Neural crest cell (in vitro differentiated cells): ENCODE results near the gene ZDHHC4. TPM values are rescaled to one million over a fixed set of nuclear protein-coding genes. Genes with fewer than 3 reads are reported as not detected.

Source experiments
- DNase-seq: peaks from one replicate; pipeline ENCODE4 v3.0.0; 2021; ENCODE audit warnings: low read depth, mixed read lengths, low spot score
- H3K27ac Mint-ChIP-seq: one replicate; pipeline ENCODE4 v1.8.0; 2021; ENCODE audit warnings: mild to moderate bottlenecking, mixed read lengths; ENCODE audit not compliant: unreplicated experiment
- H3K27me3 Mint-ChIP-seq: 2 replicates; pipeline ENCODE4 v1.8.0; 2021; ENCODE audit warnings: low read depth, mild to moderate bottlenecking, mixed read lengths
- H3K36me3 Mint-ChIP-seq: 2 replicates; pipeline ENCODE4 v1.8.0; 2021; ENCODE audit warnings: low read depth, mild to moderate bottlenecking, mixed read lengths
- H3K4me1 Mint-ChIP-seq: 2 replicates; pipeline ENCODE4 v1.8.0; 2021; ENCODE audit warnings: mixed read lengths
- H3K4me3 Mint-ChIP-seq: one replicate; pipeline ENCODE4 v1.8.0; 2021; ENCODE audit warnings: mild to moderate bottlenecking, mixed read lengths
- H3K9me3 Mint-ChIP-seq: 2 replicates; pipeline ENCODE4 v1.8.0; 2021; ENCODE audit warnings: mixed read lengths
- CTCF ChIP-seq: fragments of 200-600 bp; sonication (generic); conservative IDR thresholded peaks from 2 replicates; pipeline ENCODE4 v1.5.0; 2021; ENCODE audit warnings: antibody characterized with exemption, mild to moderate bottlenecking
- total RNA-seq: library from RNA; stranded (reverse); gene quantifications from 2 replicates; pipeline ENCODE4 v1.2.1, GENCODE V29; 2021

Gene ZDHHC4
- total RNA-seq, 1 donor from 2014 or later: 78.6 TPM

- DNase-seq: no peak
- TF ChIP-seq CTCF: no peak
- H3K27ac Mint-ChIP-seq: no peak overlapping the region
- H3K9me3 Mint-ChIP-seq: no peaks in the 10 kb centered on the region
- H3K27me3 Mint-ChIP-seq: no peaks in the 10 kb centered on the region
- H3K4me3 Mint-ChIP-seq: no peak overlapping the region
- no peaks in the 10 kb centered on the region for H3K4me1 Mint-ChIP-seq
- peaks cover 11% of the 10 kb centered on the region for H3K36me3 Mint-ChIP-seq
Observed at GRCh38 chr7:6606866-6607583, 29.8 kb downstream of the ZDHHC4 start.

GRCh38 chr7:6607651-6608051 is 30.4 kb downstream of the ZDHHC4 start:
- no peak for DNase-seq
- Mint-ChIP-seq H3K36me3 (peaks cover 8% of the 10 kb centered on the region), H3K9me3 (no peaks in the 10 kb centered on the region), H3K4me1 (no peaks in the 10 kb centered on the region), H3K27me3 (peaks cover 2% of the 10 kb centered on the region), H3K4me3 (no peak overlapping the region), H3K27ac (no peak overlapping the region)
- no peak for TF ChIP-seq CTCF

GRCh38 chr7:6608081-6608480 is 30.8 kb downstream of the ZDHHC4 start:
- no peak overlapping the region for H3K27ac Mint-ChIP-seq
- H3K4me1 Mint-ChIP-seq: no peaks in the 10 kb centered on the region
- H3K36me3 Mint-ChIP-seq: peaks cover 8% of the 10 kb centered on the region
- no peak for DNase-seq
- H3K9me3 Mint-ChIP-seq: no peaks in the 10 kb centered on the region
- no peak for TF ChIP-seq CTCF
- no peak overlapping the region for H3K4me3 Mint-ChIP-seq
- H3K27me3 Mint-ChIP-seq: peaks cover 4% of the 10 kb centered on the region

- H3K4me1 Mint-ChIP-seq: no peaks in the 10 kb centered on the region
- H3K27ac Mint-ChIP-seq: no peak overlapping the region
- no peak for DNase-seq
- no peak for TF ChIP-seq CTCF
- H3K36me3 Mint-ChIP-seq: peaks cover 8% of the 10 kb centered on the region
- no peaks in the 10 kb centered on the region for H3K9me3 Mint-ChIP-seq
- H3K4me3 Mint-ChIP-seq: no peak overlapping the region
- H3K27me3 Mint-ChIP-seq: peaks cover 4% of the 10 kb centered on the region
Observed at GRCh38 chr7:6608794-6609193, 31.5 kb downstream of the ZDHHC4 start.

GRCh38 chr7:6612819-6613218 is 35.6 kb downstream of the ZDHHC4 start:
- peaks cover 9% of the 10 kb centered on the region for H3K4me1 Mint-ChIP-seq
- peaks cover 4% of the 10 kb centered on the region for H3K36me3 Mint-ChIP-seq
- no peak overlapping the region for H3K27ac Mint-ChIP-seq
- H3K27me3 Mint-ChIP-seq: peaks cover 4% of the 10 kb centered on the region
- no peak for DNase-seq
- no peaks in the 10 kb centered on the region for H3K9me3 Mint-ChIP-seq
- TF ChIP-seq CTCF: no peak
- peak overlapping the region; percentile 73 for H3K4me3 Mint-ChIP-seq
